Measurements from ENCODE around the gene RNF43.

RNF43 gene

GRCh38 chr17:58396173-58396572, 21.2 kb downstream of the RNF43 start:
- CTCF ChIA-PET: no interaction called here
- POLR2A ChIA-PET: no interaction called here
- TF ChIP-seq CTCF (IDR thresholded peaks at IDR 0.05; ENCODE audit: insufficient read depth, low read length, missing control alignments): no peak
- no peak for DNase-seq (ENCODE audit: low read depth, low spot score)
- no peak overlapping the region for H3K4me3 ChIP-seq (ENCODE audit: low read depth, low read length)

GRCh38 chr17:58394534-58395223, 22.7 kb downstream of the RNF43 start:
- POLR2A ChIA-PET: no interaction called here
- H3K4me3 ChIP-seq (ENCODE audit: low read depth, low read length): no peak overlapping the region
- CTCF ChIA-PET: interaction anchor here (0.9 to 1.4 kb wide), 4 partner anchors 10 to 145 kb away, joined by 3 to 6 read pairs (median 4); partner anchors contain the start of gene RNF43

GRCh38 chr17:58391302-58391984, 25.9 kb downstream of the RNF43 start:
- no peak for DNase-seq (ENCODE audit: low read depth, low spot score)
- no peak overlapping the region for H3K4me3 ChIP-seq (ENCODE audit: low read depth, low read length)
- TF ChIP-seq CTCF (IDR thresholded peaks at IDR 0.05; ENCODE audit: insufficient read depth, low read length, missing control alignments): no peak
- ChIA-PET POLR2A (no interaction called here), CTCF (no interaction called here)

More at GRCh38 chr17:58394534-58395223, 22.7 kb downstream of the RNF43 start:
- TF ChIP-seq CTCF (IDR thresholded peaks at IDR 0.05; ENCODE audit: insufficient read depth, low read length, missing control alignments): no peak
- DNase-seq (ENCODE audit: low read depth, low spot score): no peak

- H3K4me3 ChIP-seq (ENCODE audit: low read depth, low read length): no peak overlapping the region
- ChIA-PET POLR2A (no interaction called here), CTCF (no interaction called here)
- no peak for TF ChIP-seq CTCF (IDR thresholded peaks at IDR 0.05; ENCODE audit: insufficient read depth, low read length, missing control alignments)
- no peak for DNase-seq (ENCODE audit: low read depth, low spot score)
Measured at GRCh38 chr17:58390884-58391283, 26.4 kb downstream of the RNF43 start.

GRCh38 chr17:58388302-58389190, 28.8 kb downstream of the RNF43 start:
- DNase-seq (ENCODE audit: low read depth, low spot score): no peak
- no peak for TF ChIP-seq CTCF (IDR thresholded peaks at IDR 0.05; ENCODE audit: insufficient read depth, low read length, missing control alignments)
- ChIA-PET CTCF (interaction anchor here (1.6 kb wide), 1 partner anchor 29 kb away, joined by 6 read pairs; the partner anchor contains the start of gene RNF43), POLR2A (no interaction called here)
- no peak overlapping the region for H3K4me3 ChIP-seq (ENCODE audit: low read depth, low read length)

GRCh38 chr17:58387834-58388233, 29.5 kb downstream of the RNF43 start:
- no peak for DNase-seq (ENCODE audit: low read depth, low spot score)
- TF ChIP-seq CTCF (IDR thresholded peaks at IDR 0.05; ENCODE audit: insufficient read depth, low read length, missing control alignments): no peak
- ChIA-PET CTCF (no interaction called here), POLR2A (no interaction called here)
- H3K4me3 ChIP-seq (ENCODE audit: low read depth, low read length): no peak overlapping the region
